ENCODE results near the gene TAC3.

DNA sequence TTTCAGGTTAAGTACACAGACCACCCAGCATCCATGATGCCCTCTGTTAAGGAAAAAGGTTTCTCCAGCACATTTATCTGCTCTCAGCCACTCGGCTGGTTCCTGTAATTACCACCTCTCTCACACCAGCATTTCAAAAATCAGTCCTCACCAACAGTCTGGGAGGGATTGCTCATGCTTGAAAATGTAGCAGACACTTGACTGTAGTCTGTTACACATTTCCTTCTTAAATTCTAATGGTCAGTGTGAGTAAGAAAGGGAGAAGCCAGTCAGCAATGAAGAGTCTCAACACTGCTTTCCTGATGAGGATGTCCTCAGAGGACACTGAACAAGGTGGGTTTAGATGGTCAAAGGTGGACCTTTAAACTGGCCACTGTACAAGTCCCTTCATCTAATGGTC is 15.9 kb downstream of the TAC3 start:
- TF ChIP-seq, protein P1, sequence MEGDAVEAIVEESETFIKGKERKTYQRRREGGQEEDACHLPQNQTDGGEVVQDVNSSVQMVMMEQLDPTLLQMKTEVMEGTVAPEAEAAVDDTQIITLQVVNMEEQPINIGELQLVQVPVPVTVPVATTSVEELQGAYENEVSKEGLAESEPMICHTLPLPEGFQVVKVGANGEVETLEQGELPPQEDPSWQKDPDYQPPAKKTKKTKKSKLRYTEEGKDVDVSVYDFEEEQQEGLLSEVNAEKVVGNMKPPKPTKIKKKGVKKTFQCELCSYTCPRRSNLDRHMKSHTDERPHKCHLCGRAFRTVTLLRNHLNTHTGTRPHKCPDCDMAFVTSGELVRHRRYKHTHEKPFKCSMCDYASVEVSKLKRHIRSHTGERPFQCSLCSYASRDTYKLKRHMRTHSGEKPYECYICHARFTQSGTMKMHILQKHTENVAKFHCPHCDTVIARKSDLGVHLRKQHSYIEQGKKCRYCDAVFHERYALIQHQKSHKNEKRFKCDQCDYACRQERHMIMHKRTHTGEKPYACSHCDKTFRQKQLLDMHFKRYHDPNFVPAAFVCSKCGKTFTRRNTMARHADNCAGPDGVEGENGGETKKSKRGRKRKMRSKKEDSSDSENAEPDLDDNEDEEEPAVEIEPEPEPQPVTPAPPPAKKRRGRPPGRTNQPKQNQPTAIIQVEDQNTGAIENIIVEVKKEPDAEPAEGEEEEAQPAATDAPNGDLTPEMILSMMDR (conservative IDR thresholded peaks at IDR 0.05; ENCODE audit: low read length) = no peak
- no peak for TF ChIP-seq EZH2phosphoT487 (IDR thresholded peaks at IDR 0.05; ENCODE audit: borderline replicate concordance)

All from Loucy (cell line).